ENCODE data around the gene L3MBTL4.

Gene L3MBTL4

GRCh38 chr18:6441200-6441599, 26.5 kb upstream of the L3MBTL4 start:
- H2BK120ac ChIP-seq (ENCODE audit: low read depth, low read length) = no peak overlapping the region
- no peaks in the 10 kb centered on the region for H3K36me3 ChIP-seq (ENCODE audit: control insufficient read depth in 1 of 2, insufficient read depth in 2 of 2, low read depth in 1 of 2, low read length in 2 of 2)
- H2BK12ac ChIP-seq (ENCODE audit: low read length in 2 of 2) = no peak overlapping the region
- no peak overlapping the region for H3K4me3 ChIP-seq (ENCODE audit: insufficient read depth in 1 of 2, low read depth in 1 of 2, low read length in 2 of 2)
- no peak overlapping the region for H3K4ac ChIP-seq (ENCODE audit: low read depth in 1 of 2, low read length in 2 of 2)
- H2BK5ac ChIP-seq (ENCODE audit: low read depth, low read length, poor library complexity, severe bottlenecking) = no peak overlapping the region
- H3K18ac ChIP-seq (ENCODE audit: low read depth in 1 of 2, low read length in 2 of 2) = no peak overlapping the region
- no peak overlapping the region for H2BK15ac ChIP-seq (ENCODE audit: low read depth, poor library complexity, severe bottlenecking)
- H3K27ac ChIP-seq (ENCODE audit: low read length, poor library complexity, severe bottlenecking) = no peak overlapping the region
- no peaks in the 10 kb centered on the region for H3K4me1 ChIP-seq (ENCODE audit: control insufficient read depth, insufficient read depth, low read depth, low read length)
- H3K27me3 ChIP-seq (ENCODE audit: control insufficient read depth in 1 of 2, insufficient read depth in 1 of 2, low read length in 2 of 2) = no peaks in the 10 kb centered on the region
- H4K8ac ChIP-seq (ENCODE audit: low read length) = no peak overlapping the region
- no peak overlapping the region for H2AK5ac ChIP-seq (ENCODE audit: low read length, severe bottlenecking)
- no peak overlapping the region for H3K23ac ChIP-seq (ENCODE audit: low read length in 2 of 2)
- no peak overlapping the region for H4K91ac ChIP-seq (ENCODE audit: low read length)
- 44% methylated on average over 2 of the region's 2 CpGs for WGBS
- H3K9me3 ChIP-seq (ENCODE audit: control insufficient read depth, low read length) = no peaks in the 10 kb centered on the region
- DNase-seq = no peak
- H3K79me1 ChIP-seq (replicated peaks; ENCODE audit: low read length, poor library complexity, severe bottlenecking) = no peaks in the 10 kb centered on the region
- H3K9ac ChIP-seq (ENCODE audit: low read length) = no peak overlapping the region
- H3K4me2 ChIP-seq (ENCODE audit: low read length, poor library complexity, severe bottlenecking) = no peak overlapping the region
- no peak overlapping the region for H2AFZ ChIP-seq (ENCODE audit: low read depth, low read length)
- H3K14ac ChIP-seq (ENCODE audit: low read length in 2 of 2) = no peak overlapping the region

- Histone ChIP-seq H3K14ac (ENCODE audit: low read length in 2 of 2) (no peak overlapping the region), H3K23ac (ENCODE audit: low read length in 2 of 2) (no peak overlapping the region), H2BK15ac (ENCODE audit: low read depth, poor library complexity, severe bottlenecking) (no peak overlapping the region), H4K8ac (ENCODE audit: low read length) (no peak overlapping the region), H3K9ac (ENCODE audit: low read length) (no peak overlapping the region), H3K4me3 (ENCODE audit: insufficient read depth in 1 of 2, low read depth in 1 of 2, low read length in 2 of 2) (no peak overlapping the region), H2BK120ac (ENCODE audit: low read depth, low read length) (no peak overlapping the region), H3K9me3 (ENCODE audit: control insufficient read depth, low read length) (no peaks in the 10 kb centered on the region), H3K4me2 (ENCODE audit: low read length, poor library complexity, severe bottlenecking) (no peak overlapping the region), H2BK5ac (ENCODE audit: low read depth, low read length, poor library complexity, severe bottlenecking) (no peak overlapping the region), H3K27ac (ENCODE audit: low read length, poor library complexity, severe bottlenecking) (no peak overlapping the region), H3K36me3 (ENCODE audit: control insufficient read depth in 1 of 2, insufficient read depth in 2 of 2, low read depth in 1 of 2, low read length in 2 of 2) (no peaks in the 10 kb centered on the region), H2AFZ (ENCODE audit: low read depth, low read length) (no peak overlapping the region), H4K91ac (ENCODE audit: low read length) (no peak overlapping the region), H3K27me3 (ENCODE audit: control insufficient read depth in 1 of 2, insufficient read depth in 1 of 2, low read length in 2 of 2) (no peaks in the 10 kb centered on the region), H3K79me1 (replicated peaks; ENCODE audit: low read length, poor library complexity, severe bottlenecking) (no peaks in the 10 kb centered on the region), H2BK12ac (ENCODE audit: low read length in 2 of 2) (no peak overlapping the region), H3K18ac (ENCODE audit: low read depth in 1 of 2, low read length in 2 of 2) (no peak overlapping the region), H3K4me1 (ENCODE audit: control insufficient read depth, insufficient read depth, low read depth, low read length) (no peaks in the 10 kb centered on the region), H3K4ac (ENCODE audit: low read depth in 1 of 2, low read length in 2 of 2) (no peak overlapping the region), H2AK5ac (ENCODE audit: low read length, severe bottlenecking) (no peak overlapping the region)
- DNase-seq = no peak
- WGBS = 81% methylated on average over 10 of the region's 13 CpGs
Observed at GRCh38 chr18:6437937-6438818, 23.5 kb upstream of the L3MBTL4 start.

- H3K9ac ChIP-seq (ENCODE audit: low read length) = no peak overlapping the region
- no peak overlapping the region for H3K4ac ChIP-seq (ENCODE audit: low read depth in 1 of 2, low read length in 2 of 2)
- H3K4me2 ChIP-seq (ENCODE audit: low read length, poor library complexity, severe bottlenecking) = no peak overlapping the region
- H3K14ac ChIP-seq (ENCODE audit: low read length in 2 of 2) = no peak overlapping the region
- H3K9me3 ChIP-seq (ENCODE audit: control insufficient read depth, low read length) = no peaks in the 10 kb centered on the region
- DNase-seq = no peak
- H3K18ac ChIP-seq (ENCODE audit: low read depth in 1 of 2, low read length in 2 of 2) = no peak overlapping the region
- no peak overlapping the region for H4K91ac ChIP-seq (ENCODE audit: low read length)
- no peak overlapping the region for H2BK15ac ChIP-seq (ENCODE audit: low read depth, poor library complexity, severe bottlenecking)
- H3K4me1 ChIP-seq (ENCODE audit: control insufficient read depth, insufficient read depth, low read depth, low read length) = no peaks in the 10 kb centered on the region
- no peak overlapping the region for H3K4me3 ChIP-seq (ENCODE audit: insufficient read depth in 1 of 2, low read depth in 1 of 2, low read length in 2 of 2)
- H3K27me3 ChIP-seq (ENCODE audit: control insufficient read depth in 1 of 2, insufficient read depth in 1 of 2, low read length in 2 of 2) = no peaks in the 10 kb centered on the region
- H3K36me3 ChIP-seq (ENCODE audit: control insufficient read depth in 1 of 2, insufficient read depth in 2 of 2, low read depth in 1 of 2, low read length in 2 of 2) = no peaks in the 10 kb centered on the region
- no peak overlapping the region for H2BK5ac ChIP-seq (ENCODE audit: low read depth, low read length, poor library complexity, severe bottlenecking)
- no peak overlapping the region for H3K23ac ChIP-seq (ENCODE audit: low read length in 2 of 2)
- H2BK12ac ChIP-seq (ENCODE audit: low read length in 2 of 2) = no peak overlapping the region
- no peak overlapping the region for H2AFZ ChIP-seq (ENCODE audit: low read depth, low read length)
- no peak overlapping the region for H4K8ac ChIP-seq (ENCODE audit: low read length)
- H3K79me1 ChIP-seq (replicated peaks; ENCODE audit: low read length, poor library complexity, severe bottlenecking) = no peaks in the 10 kb centered on the region
- no peak overlapping the region for H3K27ac ChIP-seq (ENCODE audit: low read length, poor library complexity, severe bottlenecking)
- H2AK5ac ChIP-seq (ENCODE audit: low read length, severe bottlenecking) = no peak overlapping the region
- no peak overlapping the region for H2BK120ac ChIP-seq (ENCODE audit: low read depth, low read length)
- WGBS = no CpG with 5 or more reads among the region's 1 CpG
Observed at GRCh38 chr18:6435731-6436130, 21.0 kb upstream of the L3MBTL4 start.

- Histone ChIP-seq H3K36me3 (ENCODE audit: control insufficient read depth in 1 of 2, insufficient read depth in 2 of 2, low read depth in 1 of 2, low read length in 2 of 2) (no peaks in the 10 kb centered on the region), H3K4me1 (ENCODE audit: control insufficient read depth, insufficient read depth, low read depth, low read length) (no peaks in the 10 kb centered on the region), H3K18ac (ENCODE audit: low read depth in 1 of 2, low read length in 2 of 2) (no peak overlapping the region), H3K14ac (ENCODE audit: low read length in 2 of 2) (no peak overlapping the region), H2BK15ac (ENCODE audit: low read depth, poor library complexity, severe bottlenecking) (no peak overlapping the region), H3K27ac (ENCODE audit: low read length, poor library complexity, severe bottlenecking) (no peak overlapping the region), H3K4me3 (ENCODE audit: insufficient read depth in 1 of 2, low read depth in 1 of 2, low read length in 2 of 2) (peak overlapping the region in 1 of 2 experiments; percentile 71), H3K4ac (ENCODE audit: low read depth in 1 of 2, low read length in 2 of 2) (no peak overlapping the region), H4K8ac (ENCODE audit: low read length) (no peak overlapping the region), H3K4me2 (ENCODE audit: low read length, poor library complexity, severe bottlenecking) (no peak overlapping the region), H3K27me3 (ENCODE audit: control insufficient read depth in 1 of 2, insufficient read depth in 1 of 2, low read length in 2 of 2) (no peaks in the 10 kb centered on the region), H2AK5ac (ENCODE audit: low read length, severe bottlenecking) (no peak overlapping the region), H2BK120ac (ENCODE audit: low read depth, low read length) (no peak overlapping the region), H3K23ac (ENCODE audit: low read length in 2 of 2) (no peak overlapping the region), H2AFZ (ENCODE audit: low read depth, low read length) (no peak overlapping the region), H4K91ac (ENCODE audit: low read length) (no peak overlapping the region), H2BK5ac (ENCODE audit: low read depth, low read length, poor library complexity, severe bottlenecking) (no peak overlapping the region), H2BK12ac (ENCODE audit: low read length in 2 of 2) (no peak overlapping the region), H3K9ac (ENCODE audit: low read length) (peak overlapping the region; percentile 68), H3K79me1 (replicated peaks; ENCODE audit: low read length, poor library complexity, severe bottlenecking) (no peaks in the 10 kb centered on the region), H3K9me3 (ENCODE audit: control insufficient read depth, low read length) (no peaks in the 10 kb centered on the region)
- 81% methylated on average over 2 of the region's 6 CpGs for WGBS
- DNase-seq = no peak
Observed at GRCh38 chr18:6434987-6435709, 20.4 kb upstream of the L3MBTL4 start.
